Activated CD4-positive, CD25-positive, alpha-beta regulatory T cell treated with anti-CD3 and anti-CD28 coated beads, Interleukin-2, amount 50 U/mL, for 16 hours (primary cell): Measurements from ENCODE around the gene GPR31.

ENCODE experiments used
- DNase-seq: peaks from one replicate; pipeline ENCODE4 v3.0.0-alpha.2; 2020; ENCODE audit warnings: low read depth, low spot score

The GPR31 gene

GRCh38 chr6:167140589-167141474, 16.9 kb downstream of the GPR31 start:
- DNase-seq, result no peak

- DNase-seq, result no peak
These were observed 18.0 kb downstream of the GPR31 start for GRCh38 chr6:167139761-167140160.

- DNase-seq, result no peak
These were observed 19.9 kb downstream of the GPR31 start for GRCh38 chr6:167137881-167138280.

GRCh38 chr6:167137081-167137480, 20.7 kb downstream of the GPR31 start:
- no peak for DNase-seq

GRCh38 chr6:167136376-167136775, 21.4 kb downstream of the GPR31 start:
- DNase-seq, result no peak

GRCh38 chr6:167134448-167135328, 23.1 kb downstream of the GPR31 start:
- no peak for DNase-seq

- DNase-seq, result no peak
These were observed 26.8 kb downstream of the GPR31 start for GRCh38 chr6:167130712-167131684.

GRCh38 chr6:167130008-167130677, 27.6 kb downstream of the GPR31 start:
- no peak for DNase-seq

GRCh38 chr6:167129562-167129961, 28.2 kb downstream of the GPR31 start:
- no peak for DNase-seq

GRCh38 chr6:167129159-167129558, 28.6 kb downstream of the GPR31 start:
- no peak for DNase-seq

- DNase-seq, result no peak
These were observed 29.8 kb downstream of the GPR31 start for GRCh38 chr6:167127785-167128531.

GRCh38 chr6:167125855-167126349, 31.9 kb downstream of the GPR31 start:
- no peak for DNase-seq

- no peak for DNase-seq
These were observed 32.4 kb downstream of the GPR31 start for GRCh38 chr6:167125410-167125809.

GRCh38 chr6:167124753-167125152, 33.0 kb downstream of the GPR31 start:
- no peak for DNase-seq

- no peak for DNase-seq
These were observed 34.7 kb downstream of the GPR31 start, which contains the start of gene CCR6 for GRCh38 chr6:167122827-167123657. Gene CCR6, plus strand, starts transcription at chr6:167123096. Its CDS starts 13,039 bp downstream, at chr6:167136135.

- no peak for DNase-seq
These were observed 35.5 kb downstream of the GPR31 start for GRCh38 chr6:167122041-167122826.

GRCh38 chr6:167121335-167121841, 36.4 kb downstream of the GPR31 start:
- no peak for DNase-seq

GRCh38 chr6:167120583-167120903, 37.2 kb downstream of the GPR31 start:
- no peak for DNase-seq
